T-helper 2 cell treated with Interferon-gamma antibody and Interleukin-4, amounts not matched to agents 100 ng/mL and 5 ng/mL, for 36 hours (primary cell): ENCODE measurements around the gene NUSAP1. TPM values are rescaled to one million over a fixed set of nuclear protein-coding genes. Genes with fewer than 3 reads are reported as not detected.
"Not testable (repeated sequence)": the region's sequence is repeated elsewhere in the genome, so short reads cannot be mapped to it uniquely, and the experiment has no call there.

Experiments
- intact Hi-C: fragments of 100-400 bp; cut with micrococcal nuclease; formaldehyde crosslinking; loops from one replicate; pipeline ENCODE4 v1.15.1; 2023
- total RNA-seq: library from RNA; stranded (reverse); gene quantifications from 2 replicates; pipeline ENCODE4 v1.2.3, GENCODE V29; 2022

The NUSAP1 gene, protein sequence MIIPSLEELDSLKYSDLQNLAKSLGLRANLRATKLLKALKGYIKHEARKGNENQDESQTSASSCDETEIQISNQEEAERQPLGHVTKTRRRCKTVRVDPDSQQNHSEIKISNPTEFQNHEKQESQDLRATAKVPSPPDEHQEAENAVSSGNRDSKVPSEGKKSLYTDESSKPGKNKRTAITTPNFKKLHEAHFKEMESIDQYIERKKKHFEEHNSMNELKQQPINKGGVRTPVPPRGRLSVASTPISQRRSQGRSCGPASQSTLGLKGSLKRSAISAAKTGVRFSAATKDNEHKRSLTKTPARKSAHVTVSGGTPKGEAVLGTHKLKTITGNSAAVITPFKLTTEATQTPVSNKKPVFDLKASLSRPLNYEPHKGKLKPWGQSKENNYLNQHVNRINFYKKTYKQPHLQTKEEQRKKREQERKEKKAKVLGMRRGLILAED
- total RNA-seq, result 226 TPM in 2 replicates

- intact Hi-C loops, result loop anchor here (1.0 to 10.0 kb wide), 5 partner anchors 48 to 942 kb away; partner anchors contain the start of genes CHP1, EXD1, GANC and NDUFAF1
These were observed at the start of gene NUSAP1, which contains the start of gene OIP5 for GRCh38 chr15:41332194-41333025. NUSAP1 (plus strand) TSS chr15:41332881; CDS start chr15:41332958, 77 bp downstream. OIP5 (minus strand) TSS chr15:41332591; CDS start chr15:41332561, 30 bp downstream.

- intact Hi-C loops, result loop anchor here (1.0 to 10.0 kb wide), 4 partner anchors 52 to 588 kb away; partner anchors contain the start of genes CHAC1, CHP1, INO80 and RAD51
These were observed 49.6 kb upstream of the NUSAP1 start for GRCh38 chr15:41282980-41283652.

DNA sequence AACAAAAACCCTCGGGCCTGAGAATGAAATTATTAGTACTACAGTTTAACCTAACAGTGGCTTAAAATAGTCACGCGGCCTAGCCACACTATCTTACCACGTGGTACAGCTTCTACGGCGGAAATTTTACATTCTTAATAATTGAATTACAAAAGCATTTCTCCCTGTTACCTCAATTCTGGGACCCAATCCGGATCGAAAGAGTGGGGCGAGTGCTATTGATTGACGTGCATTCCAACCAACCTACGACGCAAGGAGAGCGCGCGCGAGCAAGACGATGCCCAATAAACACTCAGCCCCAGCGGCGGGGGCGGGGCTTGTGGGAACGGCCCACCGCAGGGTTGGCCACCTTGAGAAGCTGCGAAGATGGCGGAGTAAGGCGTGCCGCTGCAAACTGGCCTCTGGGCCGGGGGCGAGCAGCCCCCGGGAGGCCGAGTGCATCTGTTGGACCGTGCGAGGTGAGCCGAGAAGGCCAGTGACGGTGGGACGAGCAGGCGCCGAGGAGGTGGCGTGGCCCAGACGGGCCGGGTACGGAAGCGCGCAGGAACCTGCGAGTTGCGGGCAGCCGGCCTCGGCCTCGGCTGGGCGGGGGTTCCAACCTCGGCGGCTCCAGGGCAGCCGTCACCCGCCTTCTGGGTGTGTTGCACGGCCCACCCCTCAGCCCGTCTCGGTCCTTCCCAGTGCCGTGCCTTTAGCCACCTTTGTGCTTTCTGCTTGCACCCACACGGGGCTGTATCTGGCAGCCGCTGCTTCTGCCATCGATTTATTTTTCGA is 48.8 kb upstream of the NUSAP1 start:
- intact Hi-C loops, result loop anchor here (1.0 to 10.0 kb wide), 5 partner anchors 48 to 589 kb away; partner anchors contain the start of genes CHAC1, CHP1, INO80 and NUSAP1

- intact Hi-C loops, result loop anchor here (1.0 to 10.0 kb wide), 2 partner anchors 48 to 590 kb away; partner anchors contain the start of genes NUSAP1, OIP5 and RAD51
These were observed 48.1 kb upstream of the NUSAP1 start for GRCh38 chr15:41284427-41285177.

- intact Hi-C loops, result loop anchor here (10.0 kb wide), 1 partner anchor 590 kb away; the partner anchor contains the start of gene RAD51
These were observed 47.4 kb upstream of the NUSAP1 start for GRCh38 chr15:41285285-41285684.

DNA sequence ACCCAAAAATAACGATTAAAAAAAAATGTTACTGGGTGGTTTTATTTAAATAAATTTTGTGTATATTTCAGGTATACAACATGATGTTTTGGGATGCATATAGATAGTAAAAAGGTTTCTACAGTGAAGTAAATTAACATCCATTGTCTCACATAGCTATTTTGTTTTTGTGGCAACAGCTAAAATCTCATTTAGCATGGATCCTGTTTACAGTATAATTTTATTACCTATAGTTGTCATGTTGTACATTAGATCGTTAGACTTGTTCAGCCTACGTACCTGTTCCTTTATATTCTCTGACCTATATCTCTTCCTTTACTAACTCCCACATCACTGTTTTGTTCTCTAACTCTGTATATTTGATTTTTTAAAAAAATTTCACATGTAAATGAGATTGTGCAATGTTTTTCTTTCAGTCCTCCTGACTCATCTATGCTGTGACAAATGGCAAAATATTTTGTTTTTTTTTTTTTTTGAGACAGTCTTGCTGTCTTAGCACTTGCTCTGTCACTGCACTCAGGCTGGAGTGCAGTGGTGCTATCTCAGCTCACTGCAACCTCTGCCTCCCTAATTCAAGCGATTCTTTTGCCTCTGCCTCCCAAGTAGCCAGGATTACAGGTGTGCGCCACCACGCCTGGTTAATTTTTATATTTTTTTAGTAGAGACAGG is 45.9 kb upstream of the NUSAP1 start:
- intact Hi-C loops, result loop anchor here (10.0 kb wide), 1 partner anchor 592 kb away; the partner anchor contains the start of gene RAD51

- intact Hi-C loops, result loop anchor here (10.0 kb wide), 1 partner anchor 594 kb away; the partner anchor contains the start of gene RAD51
These were observed 44.2 kb upstream of the NUSAP1 start for GRCh38 chr15:41288464-41288863.

GRCh38 chr15:41289953-41290352 is 42.7 kb upstream of the NUSAP1 start:
- intact Hi-C loops, result loop anchor here (10.0 kb wide), 1 partner anchor 595 kb away; the partner anchor contains the start of gene RAD51

DNA sequence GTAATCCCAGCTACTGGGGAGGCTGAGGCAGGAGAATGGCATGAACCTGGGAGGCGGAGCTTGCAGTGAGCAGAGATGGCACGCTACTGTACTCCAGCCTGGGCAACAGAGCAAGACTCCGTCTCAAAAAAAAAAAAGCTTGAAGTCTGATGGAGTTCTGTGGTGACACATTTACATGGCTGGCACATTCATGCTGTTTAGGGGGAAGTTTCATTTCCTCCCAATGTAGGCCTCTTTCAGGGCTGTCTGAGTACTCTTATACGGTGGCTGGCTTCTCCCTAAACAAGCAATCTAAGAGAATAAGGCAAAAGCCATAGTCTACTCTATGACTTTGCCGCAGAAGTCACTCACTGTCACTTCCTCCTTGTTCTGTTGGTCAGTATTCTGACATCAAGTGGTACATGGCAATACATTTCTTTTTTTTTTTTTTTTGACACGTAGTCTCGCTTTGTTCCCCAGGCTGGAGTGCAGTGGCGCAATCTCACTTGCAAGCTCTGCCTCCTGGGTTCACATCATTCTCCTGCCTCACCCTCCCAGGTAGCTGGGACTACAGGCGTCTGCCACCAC is 41.5 kb upstream of the NUSAP1 start:
- intact Hi-C loops, result no loop called here

GRCh38 chr15:41292521-41292920 is 40.2 kb upstream of the NUSAP1 start:
- intact Hi-C loops, result no loop called here

DNA sequence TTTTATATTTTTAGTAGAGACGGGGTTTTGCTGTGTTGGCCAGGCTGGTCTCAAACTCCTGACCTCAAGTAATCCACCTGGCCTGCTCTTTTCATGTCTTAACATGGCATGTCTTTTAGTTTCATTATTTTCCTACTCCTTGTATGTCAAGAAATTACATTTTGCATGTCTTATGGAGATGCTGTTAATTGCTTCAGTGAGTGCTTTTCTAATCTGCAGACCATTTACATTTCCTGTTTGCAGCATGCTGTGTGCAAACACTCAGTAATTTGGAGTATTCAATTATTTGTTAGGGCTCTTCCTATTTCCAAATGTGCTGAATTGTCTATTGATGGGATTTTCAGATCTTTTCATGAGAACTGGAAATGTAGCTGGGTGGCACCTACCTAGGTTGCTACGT is 31.5 kb upstream of the NUSAP1 start:
- intact Hi-C loops, result not testable (repeated sequence)

GRCh38 chr15:41301587-41301986 is 31.1 kb upstream of the NUSAP1 start:
- intact Hi-C loops, result no loop called here

DNA sequence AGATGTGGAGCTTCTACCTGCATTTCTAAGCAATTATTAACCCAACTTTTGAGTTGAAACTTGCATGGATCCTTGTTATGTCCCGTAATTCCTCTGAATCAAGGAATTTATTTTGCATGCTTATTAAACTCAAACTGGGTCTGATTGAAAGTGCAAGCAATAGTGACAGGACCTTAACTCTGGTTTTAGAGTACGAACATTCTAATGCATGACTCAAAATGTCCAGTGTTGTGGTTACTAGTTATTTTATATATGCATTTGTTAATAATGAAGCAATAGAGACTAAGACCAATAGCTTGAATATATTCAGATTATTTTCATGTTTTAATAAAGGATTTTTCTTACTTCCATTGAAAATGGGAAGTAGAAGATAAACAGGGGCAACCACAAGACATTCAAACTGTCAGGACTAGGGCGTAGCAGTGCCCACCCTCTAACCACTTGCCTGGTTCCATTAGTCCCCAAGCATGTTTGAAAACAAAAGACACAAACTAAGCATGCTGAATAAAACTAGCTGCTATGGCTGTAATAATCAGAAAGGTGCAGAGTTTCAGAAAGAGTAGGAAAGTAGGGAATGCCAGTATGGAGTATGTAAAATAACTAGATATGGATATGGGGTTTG is 28.4 kb upstream of the NUSAP1 start:
- intact Hi-C loops, result no loop called here

DNA sequence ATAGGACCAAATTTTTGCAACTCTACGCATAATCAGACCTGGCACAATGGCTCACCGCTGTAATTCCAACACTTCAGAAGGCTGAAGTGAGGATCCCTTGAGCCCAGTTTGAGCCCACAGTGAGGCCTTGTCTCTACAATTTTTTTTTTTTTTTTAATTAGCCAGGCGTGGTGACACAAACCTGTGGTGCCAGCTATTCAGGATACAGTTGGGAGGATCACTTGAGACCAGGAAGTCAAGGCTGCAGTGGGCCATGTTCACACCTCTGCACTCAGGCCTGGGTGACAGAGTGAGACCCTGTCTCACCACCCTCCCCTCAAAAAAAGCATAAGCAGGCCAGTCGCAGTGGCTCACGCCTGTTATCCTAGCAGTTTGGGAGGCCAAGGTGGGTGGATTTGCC is 25.0 kb upstream of the NUSAP1 start:
- intact Hi-C loops, result no loop called here

GRCh38 chr15:41309226-41309905 is 23.3 kb upstream of the NUSAP1 start:
- intact Hi-C loops, result no loop called here

DNA sequence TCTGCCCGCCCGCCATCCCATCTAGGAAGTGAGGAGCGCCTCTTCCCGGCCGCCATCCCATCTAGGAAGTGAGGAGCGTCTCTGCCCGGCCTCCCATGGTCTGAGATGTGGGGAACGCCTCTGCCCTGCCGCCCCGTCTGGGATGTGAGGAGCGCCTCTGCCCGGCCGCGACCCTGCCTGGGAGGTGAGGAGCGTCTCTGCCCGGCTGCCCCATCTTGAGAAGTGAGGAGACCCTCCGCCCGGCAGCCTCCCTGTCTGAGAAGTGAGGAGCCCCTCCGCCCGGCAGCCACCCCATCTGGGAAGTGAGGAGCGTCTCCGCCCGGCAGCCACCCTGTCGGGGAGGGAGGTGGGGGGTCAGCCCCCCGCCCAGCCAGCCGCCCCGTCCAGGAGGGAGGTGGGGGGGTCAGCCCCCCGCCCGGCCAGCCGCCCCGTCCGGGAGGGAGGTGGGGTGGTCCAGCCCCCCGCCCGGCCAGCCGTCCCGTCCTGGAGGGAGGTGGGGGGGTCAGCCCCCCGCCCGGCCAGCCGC is 11.8 kb upstream of the NUSAP1 start:
- intact Hi-C loops, result not testable (repeated sequence)

DNA sequence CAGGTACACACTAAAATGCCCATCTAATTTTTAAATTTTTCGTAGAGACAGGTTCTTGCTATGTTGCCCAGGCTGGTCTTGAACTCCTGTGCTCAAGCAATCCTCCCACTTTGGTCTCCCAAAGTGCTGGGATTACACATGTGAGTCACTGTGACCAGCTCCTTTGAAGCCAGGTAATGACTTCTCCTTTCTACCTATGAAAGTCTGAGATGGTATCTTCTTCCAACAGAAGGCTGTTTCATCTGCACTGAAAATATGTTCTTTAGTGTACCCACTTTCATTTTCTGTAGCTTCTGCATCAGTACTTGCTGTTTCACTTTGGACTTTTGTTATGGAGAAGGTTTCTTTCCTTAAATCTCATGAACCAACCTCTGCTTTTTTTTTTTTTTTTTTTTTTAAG is 9.1 kb upstream of the NUSAP1 start:
- intact Hi-C loops, result no loop called here
